Measurements from ENCODE around the gene EXOSC2. TPM values are rescaled to one million over a fixed set of nuclear protein-coding genes. Genes with fewer than 3 reads are reported as not detected.

Gene EXOSC2
- total and polyA plus RNA-seq, 2 of the 8 experiments (the other 6 are each of a cell fraction or from before 2014, with no cell fraction given): 47.8 to 93.6 TPM

- CTCF ChIA-PET (ENCODE audit: partially characterized antibody): interaction anchor here (0.6 to 6.7 kb wide), 4 partner anchors 20 to 163 kb away, joined by 3 to 42 read pairs (median 3); no protein-coding TSS in a partner anchor
- Histone ChIP-seq H4K91ac (replicated peaks; ENCODE audit: insufficient read length, low read length) (no peak overlapping the region), H3K36me3 (ENCODE audit: control insufficient read depth in 2 of 4, insufficient read depth in 4 of 4, low read length in 3 of 4) (no peaks in the 10 kb centered on the region; a peak in 1 of 8 replicates), H4K20me1 (replicated peaks in 1 of 2; ENCODE audit: control insufficient read depth in 1 of 2, insufficient read depth in 2 of 2, low read length in 2 of 2) (peaks cover 2 to 4% of the 10 kb centered on the region in 2 experiments), H3K14ac (ENCODE audit: insufficient read length) (no peak overlapping the region), H2AK5ac (ENCODE audit: low read depth, low read length) (no peak overlapping the region), H3K79me2 (ENCODE audit: control insufficient read depth in 1 of 2, insufficient read depth in 2 of 2, low read length in 2 of 2) (no peaks in the 10 kb centered on the region), H2BK20ac (ENCODE audit: low read length) (no peak overlapping the region), H3K4me1 (replicated peaks in 1 of 4; ENCODE audit: control insufficient read depth in 3 of 4, insufficient read depth in 4 of 4, low read length in 3 of 4) (no peaks in the 10 kb centered on the region; a peak in 1 of 7 replicates), H3K4me2 (ENCODE audit: insufficient read depth in 1 of 2, low read depth in 2 of 2, low read length in 2 of 2) (no peak overlapping the region), H2AFZ (ENCODE audit: low read length) (no peak overlapping the region), H3K79me1 (ENCODE audit: low read depth, low read length) (no peaks in the 10 kb centered on the region), H4K5ac (ENCODE audit: insufficient read length, low read depth, low read length) (no peak overlapping the region), H3K18ac (ENCODE audit: extremely low read depth, low read length) (no peak overlapping the region), H2BK12ac (ENCODE audit: low read depth, low read length) (no peak overlapping the region), H3K4me3 (ENCODE audit: extremely low read depth in 1 of 4, insufficient read depth in 2 of 4, low read depth in 3 of 4, low read length in 4 of 4) (no peak overlapping the region), H2BK5ac (ENCODE audit: low read depth, low read length) (no peak overlapping the region), H3K56ac (replicated peaks; ENCODE audit: insufficient read length, low read depth, low read length) (no peak overlapping the region), H3K23me2 (ENCODE audit: low read depth, low read length) (no peaks in the 10 kb centered on the region; the same call in 1 of the 2 replicates), H3K23ac (ENCODE audit: insufficient read length) (no peak overlapping the region), H3K27ac (ENCODE audit: low read depth, low read length) (no peak overlapping the region), H2BK120ac (replicated peaks; ENCODE audit: low read depth, low read length) (no peak overlapping the region), H3K9ac (replicated peaks in 1 of 4; ENCODE audit: extremely low read depth in 1 of 4, low read depth in 3 of 4, low read length in 3 of 4) (no peak overlapping the region), H3K4ac (replicated peaks; ENCODE audit: insufficient read length, low read depth, low read length) (no peak overlapping the region), H4K8ac (ENCODE audit: extremely low read depth, insufficient read depth, low read length) (no peak overlapping the region), H3K27me3 (replicated peaks in 1 of 4; ENCODE audit: control insufficient read depth in 3 of 4, extremely low read depth in 1 of 4, insufficient read depth in 3 of 4, low read length in 3 of 4) (peaks cover 25 to 48% (median 41%) of the 10 kb centered on the region in 4 experiments), H2BK15ac (ENCODE audit: low read length) (no peak overlapping the region), H3K9me3 (ENCODE audit: insufficient read depth in 2 of 2, low read depth in 1 of 2, low read length in 1 of 2) (peaks cover 6 to 8% of the 10 kb centered on the region in 2 experiments; a peak in 3 of 4 replicates)
- no peak for DNase-seq (ENCODE audit: low read depth in 1 of 2, low spot score in 2 of 2)
- FAIRE-seq: no peak
- WGBS, 2 experiments (ENCODE audit: extremely low coverage in 1 of 2, insufficient coverage in 1 of 2, insufficient read length in 1 of 2, insufficient replicate concordance in 2 of 2, low coverage in 1 of 2, low lambda C conversion rate in 2 of 2, missing lambda C conversion rate in 1 of 2): 91% methylated on average over 6 of the region's 6 CpGs; no CpG with 5 or more reads in 1 of the 2 experiments
- POLR2A ChIA-PET (ENCODE audit: partially characterized antibody): interaction anchor here (0.7 to 1.7 kb wide), 2 partner anchors 38 to 420 kb away, joined by 3 to 4 read pairs; no protein-coding TSS in a partner anchor
- TF ChIP-seq CBX5 (IDR thresholded peaks at IDR 0.05; ENCODE audit: low read depth, low read length) (no peak), FOSL1 (IDR thresholded peaks at IDR 0.05; ENCODE audit: insufficient read depth, low read depth, low read length) (no peak), BRCA1 (IDR thresholded peaks at IDR 0.05; ENCODE audit: low read depth, low read length) (no peak), E2F6 (IDR thresholded peaks at IDR 0.05) (no peak), EZH2 (IDR thresholded peaks at IDR 0.05; ENCODE audit: low read depth, low read length, severe bottlenecking) (no peak)
These were observed 38.7 kb upstream of the EXOSC2 start for GRCh38 chr9:130654879-130655278.

Data from H1 (cell line).